Midbrain (tissue), 1 donor: ENCODE measurements around the gene CCDC86.

Source experiments
- DNase-seq: peaks from one replicate; lab custom pipeline; 2025; lab: John Stamatoyannopoulos, UW

CCDC86 gene

DNA sequence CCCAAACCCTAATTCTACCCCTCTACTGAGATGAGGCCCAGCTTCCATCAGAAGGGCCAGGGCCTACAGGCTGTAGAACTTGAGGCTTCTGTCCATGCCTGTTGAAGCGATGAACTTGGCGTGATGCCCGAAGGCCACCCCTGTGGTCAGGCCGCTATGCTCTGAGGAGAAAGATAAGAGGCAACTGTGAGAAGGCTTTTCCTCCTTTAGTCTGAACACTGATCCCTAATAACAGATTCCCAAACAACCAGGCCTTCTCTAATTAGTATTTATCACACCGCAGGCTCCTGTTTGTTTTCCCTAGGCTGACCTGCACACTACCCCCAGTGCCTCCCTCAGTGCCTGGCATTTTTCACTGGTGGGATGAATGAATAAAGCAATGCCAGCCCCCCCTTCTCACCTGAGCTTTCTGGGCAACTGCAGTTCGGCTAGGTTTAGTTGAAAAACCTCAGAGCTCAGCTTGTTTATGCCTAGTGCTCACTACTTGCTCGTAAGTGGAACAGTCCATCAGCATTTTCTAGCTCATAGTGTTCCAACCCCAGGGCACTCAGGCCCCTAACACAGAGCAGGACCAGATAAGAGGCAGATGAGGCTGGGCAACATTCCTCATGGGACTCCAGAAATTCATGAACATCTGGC is 49.3 kb downstream of the CCDC86 start:
- no peak for DNase-seq

DNA sequence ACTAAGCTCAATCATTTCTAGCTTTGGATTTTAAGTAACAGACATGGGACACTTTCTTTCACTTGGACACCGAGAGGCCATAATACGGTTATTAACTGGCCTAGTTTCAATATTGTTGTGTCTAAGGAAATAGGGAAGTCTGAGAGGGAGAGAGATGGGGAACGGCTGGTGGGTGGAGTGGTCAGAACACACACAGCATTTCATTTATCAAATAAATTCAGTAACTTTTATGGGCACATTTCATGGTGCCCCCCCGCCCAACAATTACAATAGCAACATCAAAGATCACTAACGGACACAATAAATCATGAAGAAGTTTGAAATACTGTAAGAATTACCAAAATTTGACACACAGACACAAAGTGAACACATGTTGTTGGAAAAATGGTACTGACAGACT is 53.8 kb downstream of the CCDC86 start:
- no peak for DNase-seq

DNA sequence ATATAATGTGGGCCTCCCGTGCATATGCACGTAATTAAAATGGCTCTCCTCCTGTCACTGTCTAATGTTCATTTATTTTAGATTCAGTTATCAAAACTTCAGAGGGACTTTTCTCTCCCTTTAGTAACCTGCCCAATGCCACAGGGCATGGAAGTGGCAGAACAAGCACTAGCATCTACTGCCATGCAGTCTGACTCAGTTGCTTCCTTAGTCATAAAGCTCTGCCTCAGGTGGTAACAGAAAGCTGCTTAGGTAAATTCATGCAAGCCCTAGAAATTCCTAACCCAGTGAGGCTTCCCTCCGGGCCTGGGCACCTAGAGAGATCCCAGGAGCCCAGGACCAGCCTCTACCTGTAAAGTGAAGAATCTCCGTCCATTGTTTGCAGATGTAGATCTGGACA is 55.6 kb downstream of the CCDC86 start:
- no peak for DNase-seq

DNA sequence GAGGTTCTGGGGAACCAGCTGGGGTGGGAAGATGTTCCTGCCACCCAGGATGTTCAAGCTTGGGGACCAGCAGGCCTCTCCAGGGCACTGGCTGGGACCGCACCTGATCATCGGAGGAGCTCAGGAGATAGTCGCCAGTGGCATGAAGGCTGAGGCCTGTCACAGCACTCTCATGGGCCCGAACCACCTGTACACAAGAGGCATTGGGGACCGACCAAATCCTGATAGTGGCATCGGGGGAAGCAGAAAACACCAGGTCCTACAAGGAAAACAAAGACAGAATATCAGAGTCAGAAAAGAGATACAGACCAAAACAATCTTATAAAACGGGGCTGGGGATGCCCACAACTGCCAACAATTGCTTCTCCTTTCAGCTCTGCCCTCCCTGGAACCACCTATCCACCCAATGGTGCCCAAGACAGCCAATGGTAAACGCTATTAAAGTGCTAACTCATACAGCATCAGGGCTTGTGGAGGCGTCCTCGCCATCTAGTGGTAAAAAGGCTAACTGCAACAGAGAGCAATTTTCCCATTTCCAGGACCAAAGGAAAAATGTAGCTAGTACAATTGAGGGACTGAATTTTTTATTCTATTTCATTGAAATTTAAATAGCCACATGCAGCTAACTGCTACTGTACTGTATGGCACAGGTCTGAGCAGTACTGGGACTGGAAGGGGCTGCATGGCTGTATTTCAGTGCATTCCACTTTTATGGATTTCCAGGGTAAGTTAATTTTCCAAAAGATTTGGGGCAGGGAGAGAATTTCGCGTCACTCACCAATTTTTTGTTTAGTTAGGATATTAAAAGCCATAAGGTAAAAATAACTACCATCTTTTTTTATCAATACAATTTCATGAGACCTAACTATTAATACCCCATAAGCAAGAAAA is 57.4 kb downstream of the CCDC86 start:
- DNase-seq = peak; percentile 52

DNA sequence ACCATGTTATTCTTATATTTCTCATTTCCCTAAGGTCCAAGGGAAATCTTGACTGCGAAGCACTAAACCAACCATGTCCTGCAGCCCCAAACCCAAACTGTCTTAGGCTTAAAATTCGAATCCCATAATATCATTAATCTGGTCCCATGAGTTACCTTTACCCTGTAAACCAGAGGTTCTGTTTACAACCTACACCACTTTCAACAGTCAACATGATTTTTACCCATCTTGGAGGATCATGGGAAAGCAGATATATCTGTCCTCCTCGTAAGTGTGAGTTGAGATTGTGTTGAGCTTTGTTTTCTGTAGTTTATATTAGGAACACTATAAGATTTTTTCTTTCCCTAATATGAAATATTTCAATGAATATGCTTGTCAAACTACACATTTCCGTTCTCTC is 58.1 kb downstream of the CCDC86 start:
- DNase-seq = no peak
